ENCODE results near the gene TNP2. TPM values are rescaled to one million over a fixed set of nuclear protein-coding genes. Genes with fewer than 3 reads are reported as not detected.

The TNP2 gene
- total RNA-seq, 1 donor from 2014 or later: not detected

DNA sequence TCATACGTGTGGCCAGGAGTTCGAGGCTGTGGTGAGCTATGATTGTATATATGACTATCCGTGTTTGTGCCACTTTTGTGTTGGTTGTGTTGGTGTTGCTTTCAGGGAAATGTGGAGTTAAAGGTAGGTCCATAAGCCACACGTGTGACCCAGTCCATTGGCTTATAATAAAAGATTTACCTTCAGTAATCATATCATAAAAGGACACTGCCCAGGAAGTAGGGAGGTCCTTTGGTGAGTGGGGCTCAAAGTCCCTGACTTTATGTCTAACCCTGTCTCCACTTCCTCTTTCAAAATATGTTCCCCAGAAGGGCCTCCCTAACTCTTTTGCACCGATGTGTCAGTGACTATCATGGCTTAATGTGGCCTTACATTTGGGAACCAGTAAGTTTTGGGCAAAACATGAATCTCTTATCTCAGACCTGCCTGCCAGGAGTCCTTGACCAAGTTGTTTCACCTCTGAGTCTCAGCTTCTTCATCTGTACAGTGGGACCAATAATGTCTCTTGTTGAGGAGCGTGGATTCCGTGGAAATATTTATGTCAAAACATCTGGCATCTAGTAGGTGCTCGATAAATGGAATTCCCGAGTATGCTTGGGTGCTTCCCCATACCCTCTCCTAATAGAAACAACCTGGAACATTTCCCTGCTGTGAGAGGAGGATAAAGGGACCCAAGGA, 4.8 kb downstream of the TNP2 start:
- peaks cover 3% of the 10 kb centered on the region for H3K4me1 Mint-ChIP-seq (ENCODE audit: low read depth)
- H3K27me3 Mint-ChIP-seq (ENCODE audit: low read depth): peaks cover 5% of the 10 kb centered on the region
- no peak overlapping the region for H3K4me3 Mint-ChIP-seq (ENCODE audit: unreplicated experiment)
- H3K36me3 Mint-ChIP-seq (ENCODE audit: low read depth): no peaks in the 10 kb centered on the region
- H3K27ac Mint-ChIP-seq (ENCODE audit: unreplicated experiment): no peak overlapping the region
- H3K9me3 Mint-ChIP-seq (ENCODE audit: low read depth): no peaks in the 10 kb centered on the region
- DNase-seq (ENCODE audit: low spot score): no peak
- TF ChIP-seq, protein P1, sequence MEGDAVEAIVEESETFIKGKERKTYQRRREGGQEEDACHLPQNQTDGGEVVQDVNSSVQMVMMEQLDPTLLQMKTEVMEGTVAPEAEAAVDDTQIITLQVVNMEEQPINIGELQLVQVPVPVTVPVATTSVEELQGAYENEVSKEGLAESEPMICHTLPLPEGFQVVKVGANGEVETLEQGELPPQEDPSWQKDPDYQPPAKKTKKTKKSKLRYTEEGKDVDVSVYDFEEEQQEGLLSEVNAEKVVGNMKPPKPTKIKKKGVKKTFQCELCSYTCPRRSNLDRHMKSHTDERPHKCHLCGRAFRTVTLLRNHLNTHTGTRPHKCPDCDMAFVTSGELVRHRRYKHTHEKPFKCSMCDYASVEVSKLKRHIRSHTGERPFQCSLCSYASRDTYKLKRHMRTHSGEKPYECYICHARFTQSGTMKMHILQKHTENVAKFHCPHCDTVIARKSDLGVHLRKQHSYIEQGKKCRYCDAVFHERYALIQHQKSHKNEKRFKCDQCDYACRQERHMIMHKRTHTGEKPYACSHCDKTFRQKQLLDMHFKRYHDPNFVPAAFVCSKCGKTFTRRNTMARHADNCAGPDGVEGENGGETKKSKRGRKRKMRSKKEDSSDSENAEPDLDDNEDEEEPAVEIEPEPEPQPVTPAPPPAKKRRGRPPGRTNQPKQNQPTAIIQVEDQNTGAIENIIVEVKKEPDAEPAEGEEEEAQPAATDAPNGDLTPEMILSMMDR (IDR thresholded peaks at IDR 0.05): no peak

- Mint-ChIP-seq H3K9me3 (ENCODE audit: low read depth) (no peaks in the 10 kb centered on the region), H3K4me1 (ENCODE audit: low read depth) (peaks cover 8% of the 10 kb centered on the region), H3K27me3 (ENCODE audit: low read depth) (peaks cover 5% of the 10 kb centered on the region)
Observed at GRCh38 chr16:11263737-11264136, 5.4 kb downstream of the TNP2 start.

DNA sequence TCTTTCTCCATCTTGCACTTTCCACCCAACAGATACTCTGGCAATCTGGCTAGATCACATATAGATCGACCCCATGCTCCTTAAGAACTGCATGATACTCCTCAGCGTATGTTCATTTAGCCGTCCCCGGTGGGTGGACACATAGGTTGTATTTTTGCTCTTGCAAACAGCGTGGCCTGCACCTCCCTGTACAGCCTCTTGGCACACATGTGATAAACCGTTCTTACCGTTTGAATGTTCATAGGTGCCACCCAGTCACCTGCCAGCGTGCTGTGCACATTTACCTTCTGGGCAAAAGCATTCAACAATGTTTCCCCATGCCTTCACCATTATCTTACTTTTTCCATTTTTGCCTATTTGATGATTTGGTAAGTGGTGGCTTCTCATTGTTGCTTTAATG, 6.2 kb downstream of the TNP2 start:
- TF ChIP-seq, protein P1 (IDR thresholded peaks at IDR 0.05): no peak
- H3K4me1 Mint-ChIP-seq (ENCODE audit: low read depth): peaks cover 11% of the 10 kb centered on the region
- peaks cover 5% of the 10 kb centered on the region for H3K27me3 Mint-ChIP-seq (ENCODE audit: low read depth)
- H3K9me3 Mint-ChIP-seq (ENCODE audit: low read depth): no peaks in the 10 kb centered on the region
- no peaks in the 10 kb centered on the region for H3K36me3 Mint-ChIP-seq (ENCODE audit: low read depth)
- no peak for DNase-seq (ENCODE audit: low spot score)
- H3K4me3 Mint-ChIP-seq (ENCODE audit: unreplicated experiment): no peak overlapping the region
- no peak overlapping the region for H3K27ac Mint-ChIP-seq (ENCODE audit: unreplicated experiment)

More at GRCh38 chr16:11263737-11264136, 5.4 kb downstream of the TNP2 start:
- H3K36me3 Mint-ChIP-seq (ENCODE audit: low read depth): no peaks in the 10 kb centered on the region
- no peak overlapping the region for H3K27ac Mint-ChIP-seq (ENCODE audit: unreplicated experiment)
- TF ChIP-seq, protein P1 (IDR thresholded peaks at IDR 0.05): no peak
- DNase-seq (ENCODE audit: low spot score): no peak
- no peak overlapping the region for H3K4me3 Mint-ChIP-seq (ENCODE audit: unreplicated experiment)

- H3K9me3 Mint-ChIP-seq (ENCODE audit: low read depth): no peaks in the 10 kb centered on the region
- no peak for DNase-seq (ENCODE audit: low spot score)
- H3K4me1 Mint-ChIP-seq (ENCODE audit: low read depth): peaks cover 18% of the 10 kb centered on the region
- no peaks in the 10 kb centered on the region for H3K36me3 Mint-ChIP-seq (ENCODE audit: low read depth)
- TF ChIP-seq, protein P1 (IDR thresholded peaks at IDR 0.05): no peak
- no peak overlapping the region for H3K27ac Mint-ChIP-seq (ENCODE audit: unreplicated experiment)
- H3K27me3 Mint-ChIP-seq (ENCODE audit: low read depth): peaks cover 5% of the 10 kb centered on the region
- H3K4me3 Mint-ChIP-seq (ENCODE audit: unreplicated experiment): no peak overlapping the region
Observed at GRCh38 chr16:11260596-11260966, 8.5 kb downstream of the TNP2 start.

DNA sequence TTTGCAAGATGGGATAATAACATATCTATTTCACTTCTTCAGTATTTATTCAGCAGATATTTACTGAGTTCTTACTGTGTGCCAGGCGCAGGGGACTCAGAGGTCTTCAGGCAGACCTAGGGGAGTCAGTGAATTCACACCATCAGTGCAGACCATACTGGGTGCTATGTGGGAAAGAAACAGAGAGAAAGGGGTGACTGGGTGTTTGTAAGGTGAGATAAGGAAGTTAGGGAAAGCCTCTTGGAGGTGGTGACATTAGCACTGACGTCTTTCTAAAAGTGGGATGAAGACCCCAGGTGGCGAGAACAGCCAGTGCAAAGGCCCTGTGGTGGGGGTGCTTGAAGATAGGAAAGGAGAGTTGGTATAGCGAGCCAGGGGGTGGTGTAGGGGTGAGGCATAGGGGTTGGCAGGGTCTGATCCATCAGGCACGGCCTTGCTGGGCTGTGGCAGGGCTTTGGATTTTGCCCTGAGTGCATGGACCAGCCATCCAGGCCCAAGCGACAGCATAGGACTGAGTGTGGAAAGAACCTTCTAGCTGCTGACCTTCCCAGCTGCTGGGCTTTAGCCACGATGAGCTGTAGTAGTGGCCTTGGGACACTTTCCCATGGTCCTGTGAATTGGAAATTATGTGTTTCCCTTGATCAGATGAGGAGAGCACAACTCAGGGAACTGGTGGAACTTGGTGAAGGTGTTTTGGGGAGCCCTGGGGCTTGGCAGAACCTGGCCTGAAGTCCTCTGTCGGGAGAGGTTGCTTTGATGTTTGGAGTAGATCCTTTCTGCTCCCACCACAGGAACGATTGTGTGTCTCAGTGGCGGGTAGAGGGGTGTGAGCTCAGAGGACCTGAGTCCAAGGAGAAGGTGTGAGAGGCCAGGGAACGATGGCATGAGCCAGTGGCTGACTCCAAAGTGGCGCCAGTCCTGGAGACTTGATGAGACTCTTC, 9.2 kb downstream of the TNP2 start:
- peaks cover 18% of the 10 kb centered on the region for H3K4me1 Mint-ChIP-seq (ENCODE audit: low read depth)
- TF ChIP-seq, protein P1 (IDR thresholded peaks at IDR 0.05): no peak
- no peaks in the 10 kb centered on the region for H3K9me3 Mint-ChIP-seq (ENCODE audit: low read depth)
- H3K27me3 Mint-ChIP-seq (ENCODE audit: low read depth): peaks cover 5% of the 10 kb centered on the region
- H3K4me3 Mint-ChIP-seq (ENCODE audit: unreplicated experiment): no peak overlapping the region
- no peak overlapping the region for H3K27ac Mint-ChIP-seq (ENCODE audit: unreplicated experiment)
- H3K36me3 Mint-ChIP-seq (ENCODE audit: low read depth): no peaks in the 10 kb centered on the region
- DNase-seq (ENCODE audit: low spot score): no peak
